A673 (cell line): ENCODE measurements around the gene PEDS1.

Source experiments
- CTCF ChIP-seq: fragments of 300-800, 200-600 bp; sonication (generic); conservative IDR thresholded peaks from 2 replicates; pipeline ENCODE4 v1.5.1; 2017; ENCODE audit warnings: low read depth, mild to moderate bottlenecking, antibody characterized with exemption, low read length, moderate library complexity, mixed read lengths
- EZH2 ChIP-seq: fragments of 200-600 bp; sonication (generic); IDR thresholded peaks from 2 replicates; pipeline ENCODE4 v1.6.1; 2017; ENCODE audit warnings: borderline replicate concordance, low read depth, mild to moderate bottlenecking, mixed read lengths, antibody characterized with exemption, low read length; ENCODE audit not compliant: poor library complexity, severe bottlenecking

GRCh38 chr20:50181344-50181743 is 27.8 kb upstream of the PEDS1 start:
- TF ChIP-seq CTCF (no peak), EZH2 (no peak)
